ENCODE measurements around the gene HPGD. TPM values are rescaled to one million over a fixed set of nuclear protein-coding genes. Genes with fewer than 3 reads are reported as not detected.

HPGD gene
- total and polyA plus RNA-seq, 7 donors, result 0.40 to 6.5 (median 0.98) TPM

DNA sequence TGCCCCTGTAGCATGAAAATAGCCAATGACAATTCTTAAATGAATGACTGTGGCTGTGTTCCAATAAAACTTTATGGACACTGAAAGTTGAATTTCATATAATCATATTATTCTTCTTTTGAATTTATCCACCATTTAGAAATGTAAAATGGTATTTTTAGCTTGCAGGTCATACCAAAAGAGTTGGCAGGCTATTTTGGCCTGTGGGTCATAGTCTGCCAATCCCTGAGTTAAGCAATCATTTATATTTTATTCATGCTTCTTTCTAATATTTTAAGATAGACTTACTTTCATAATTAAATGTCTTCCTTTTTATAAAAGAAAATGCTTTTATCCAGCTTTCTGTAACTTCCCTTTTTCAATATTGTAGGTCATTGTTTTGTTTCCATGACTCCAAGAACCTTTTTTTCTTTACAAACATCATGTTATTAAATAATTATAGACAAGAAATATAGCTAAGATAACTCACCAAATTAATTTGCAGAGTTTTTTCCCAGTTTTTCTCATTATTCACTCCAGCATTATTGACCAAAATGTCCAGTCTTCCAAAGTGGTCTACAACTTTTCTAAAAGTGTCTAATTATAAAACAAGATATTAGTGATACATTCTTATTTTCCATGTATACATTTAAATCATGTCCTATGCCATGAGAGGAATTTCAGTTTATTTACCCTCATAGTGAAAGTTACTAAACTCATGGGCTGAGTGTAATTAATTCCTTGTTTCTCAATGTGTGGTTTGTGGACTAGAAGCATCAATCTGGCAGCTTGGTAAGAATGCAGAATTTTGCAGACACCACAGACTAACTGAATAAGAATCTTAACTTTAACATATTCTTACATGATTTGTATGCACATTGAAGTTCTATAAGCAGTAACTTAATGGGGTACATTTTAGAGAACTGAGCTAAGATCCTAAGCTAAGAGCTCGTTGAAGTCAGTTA, 4.5 kb downstream of the HPGD start:
- Histone ChIP-seq H3K36me3 (ENCODE audit: insufficient read depth in 1 of 2, low read depth in 1 of 2) (no peaks in the 10 kb centered on the region), H3K9me3 (no peaks in the 10 kb centered on the region), H3K4me1 (no peaks in the 10 kb centered on the region), H3K27me3 (ENCODE audit: insufficient read depth in 3 of 3, low read length in 2 of 3) (peaks cover 0 to 9% (median 0%) of the 10 kb centered on the region in 3 donors), H3K4me3 (no peak overlapping the region), H3K27ac (no peak overlapping the region)
- DNase-seq (no peak), ATAC-seq (no peak)
- intact Hi-C loops (cut with DNase I), result no loop called here
- TF ChIP-seq, protein P1, sequence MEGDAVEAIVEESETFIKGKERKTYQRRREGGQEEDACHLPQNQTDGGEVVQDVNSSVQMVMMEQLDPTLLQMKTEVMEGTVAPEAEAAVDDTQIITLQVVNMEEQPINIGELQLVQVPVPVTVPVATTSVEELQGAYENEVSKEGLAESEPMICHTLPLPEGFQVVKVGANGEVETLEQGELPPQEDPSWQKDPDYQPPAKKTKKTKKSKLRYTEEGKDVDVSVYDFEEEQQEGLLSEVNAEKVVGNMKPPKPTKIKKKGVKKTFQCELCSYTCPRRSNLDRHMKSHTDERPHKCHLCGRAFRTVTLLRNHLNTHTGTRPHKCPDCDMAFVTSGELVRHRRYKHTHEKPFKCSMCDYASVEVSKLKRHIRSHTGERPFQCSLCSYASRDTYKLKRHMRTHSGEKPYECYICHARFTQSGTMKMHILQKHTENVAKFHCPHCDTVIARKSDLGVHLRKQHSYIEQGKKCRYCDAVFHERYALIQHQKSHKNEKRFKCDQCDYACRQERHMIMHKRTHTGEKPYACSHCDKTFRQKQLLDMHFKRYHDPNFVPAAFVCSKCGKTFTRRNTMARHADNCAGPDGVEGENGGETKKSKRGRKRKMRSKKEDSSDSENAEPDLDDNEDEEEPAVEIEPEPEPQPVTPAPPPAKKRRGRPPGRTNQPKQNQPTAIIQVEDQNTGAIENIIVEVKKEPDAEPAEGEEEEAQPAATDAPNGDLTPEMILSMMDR (IDR thresholded peaks at IDR 0.05), result no peak
- WGBS, 3 donors, result 76 to 77% (median 76%) methylated on average over 1 of the region's 1 CpG

DNA sequence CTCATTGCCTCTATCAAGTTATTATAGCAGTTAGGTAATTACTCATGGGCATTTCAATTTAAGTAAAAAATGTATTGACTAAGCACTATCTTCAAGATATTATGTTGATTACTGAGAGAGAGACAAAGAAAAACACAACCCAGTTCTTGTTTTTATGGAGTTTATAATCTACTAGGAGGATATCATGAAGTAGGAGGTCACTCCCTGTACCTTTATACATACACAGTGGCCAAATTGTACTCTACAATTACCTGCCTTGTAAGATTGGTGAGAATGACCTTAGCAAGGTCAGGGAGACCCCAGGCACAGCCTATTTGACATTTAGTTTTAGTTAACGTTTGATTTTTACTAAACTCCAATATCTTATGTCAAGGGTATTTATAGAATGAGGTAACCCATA, 5.5 kb downstream of the HPGD start:
- intact Hi-C loops (cut with DNase I), result no loop called here
- no peaks in the 10 kb centered on the region for H3K4me1 ChIP-seq
- TF ChIP-seq, protein P1 (IDR thresholded peaks at IDR 0.05), result no peak
- no peak for DNase-seq
- H3K36me3 ChIP-seq (ENCODE audit: insufficient read depth in 1 of 2, low read depth in 1 of 2), result no peaks in the 10 kb centered on the region
- WGBS, 3 donors, result 62 to 80% (median 71%) methylated on average over 1 of the region's 1 CpG
- ATAC-seq, result no peak
- no peak overlapping the region for H3K27ac ChIP-seq
- H3K4me3 ChIP-seq, result no peak overlapping the region
- H3K9me3 ChIP-seq, result no peaks in the 10 kb centered on the region
- no peaks in the 10 kb centered on the region for H3K27me3 ChIP-seq (ENCODE audit: insufficient read depth in 3 of 3, low read length in 2 of 3)

DNA sequence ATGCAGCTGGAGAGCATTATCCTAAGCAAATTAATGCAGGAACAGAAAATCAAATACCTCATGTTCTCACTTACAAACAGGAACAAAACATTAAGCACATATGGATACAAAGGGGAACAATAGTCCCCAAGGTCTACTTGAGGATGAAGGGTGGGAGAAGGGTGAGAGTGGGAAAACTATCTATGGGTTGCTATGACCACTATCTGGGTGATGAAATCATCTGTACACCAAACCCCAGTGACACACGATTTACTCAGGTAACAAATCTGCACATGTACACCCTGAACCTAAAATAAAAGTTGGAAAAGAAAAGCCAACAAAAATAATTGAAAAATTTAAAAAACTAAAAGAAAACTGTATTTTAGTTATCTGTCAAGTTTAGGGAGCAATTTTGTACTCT, 5.9 kb downstream of the HPGD start:
- no peak overlapping the region for H3K27ac ChIP-seq
- no peak overlapping the region for H3K4me3 ChIP-seq
- ATAC-seq (no peak), DNase-seq (no peak)
- H3K9me3 ChIP-seq, result no peaks in the 10 kb centered on the region
- H3K27me3 ChIP-seq (ENCODE audit: insufficient read depth in 3 of 3, low read length in 2 of 3), result no peaks in the 10 kb centered on the region
- TF ChIP-seq, protein P1 (IDR thresholded peaks at IDR 0.05), result no peak
- intact Hi-C loops (cut with DNase I), result no loop called here
- WGBS, 3 donors, result 76 to 84% (median 78%) methylated on average over 1 of the region's 1 CpG
- no peaks in the 10 kb centered on the region for H3K4me1 ChIP-seq
- H3K36me3 ChIP-seq (ENCODE audit: insufficient read depth in 1 of 2, low read depth in 1 of 2), result no peaks in the 10 kb centered on the region

DNA sequence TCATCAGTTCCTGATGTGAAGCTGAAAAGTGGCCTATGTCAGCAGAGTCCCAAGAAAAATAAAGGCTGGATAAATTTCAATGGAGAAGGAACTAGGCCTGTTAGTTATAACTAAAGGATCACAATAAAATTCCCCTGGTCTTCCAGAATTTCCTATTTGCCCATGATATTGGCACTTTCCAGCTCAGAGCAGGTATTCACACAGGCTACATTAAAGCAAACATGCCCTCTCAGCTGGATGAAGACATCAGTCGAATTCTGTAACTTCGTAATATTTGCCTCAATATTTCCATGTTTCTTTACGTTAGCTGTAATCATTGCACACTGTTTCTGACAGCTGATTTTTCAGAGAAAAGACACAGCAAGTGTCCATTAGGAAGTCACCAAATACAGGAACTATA, 9.5 kb downstream of the HPGD start:
- no peaks in the 10 kb centered on the region for H3K4me1 ChIP-seq
- no peaks in the 10 kb centered on the region for H3K27me3 ChIP-seq (ENCODE audit: insufficient read depth in 3 of 3, low read length in 2 of 3)
- WGBS, 3 donors, result 61 to 79% (median 61%) methylated on average over 3 of the region's 3 CpGs

More for the DNA sequence above, 9.5 kb downstream of the HPGD start:
- no peak overlapping the region for H3K4me3 ChIP-seq
- DNase-seq (no peak), ATAC-seq (no peak)
- TF ChIP-seq, protein P1 (IDR thresholded peaks at IDR 0.05), result no peak
- H3K9me3 ChIP-seq, result no peaks in the 10 kb centered on the region
- no peak overlapping the region for H3K27ac ChIP-seq
- intact Hi-C loops (cut with DNase I), result no loop called here
- H3K36me3 ChIP-seq (ENCODE audit: insufficient read depth in 1 of 2, low read depth in 1 of 2), result no peaks in the 10 kb centered on the region
